ENCODE measurements around the gene CCDC13. TPM values are rescaled to one million over a fixed set of nuclear protein-coding genes. Genes with fewer than 3 reads are reported as not detected.

The CCDC13 gene
- total and polyA plus RNA-seq, 5 donors from 2014 or later: 0.15 to 0.33 (median 0.29) TPM; not detected in 1

DNA sequence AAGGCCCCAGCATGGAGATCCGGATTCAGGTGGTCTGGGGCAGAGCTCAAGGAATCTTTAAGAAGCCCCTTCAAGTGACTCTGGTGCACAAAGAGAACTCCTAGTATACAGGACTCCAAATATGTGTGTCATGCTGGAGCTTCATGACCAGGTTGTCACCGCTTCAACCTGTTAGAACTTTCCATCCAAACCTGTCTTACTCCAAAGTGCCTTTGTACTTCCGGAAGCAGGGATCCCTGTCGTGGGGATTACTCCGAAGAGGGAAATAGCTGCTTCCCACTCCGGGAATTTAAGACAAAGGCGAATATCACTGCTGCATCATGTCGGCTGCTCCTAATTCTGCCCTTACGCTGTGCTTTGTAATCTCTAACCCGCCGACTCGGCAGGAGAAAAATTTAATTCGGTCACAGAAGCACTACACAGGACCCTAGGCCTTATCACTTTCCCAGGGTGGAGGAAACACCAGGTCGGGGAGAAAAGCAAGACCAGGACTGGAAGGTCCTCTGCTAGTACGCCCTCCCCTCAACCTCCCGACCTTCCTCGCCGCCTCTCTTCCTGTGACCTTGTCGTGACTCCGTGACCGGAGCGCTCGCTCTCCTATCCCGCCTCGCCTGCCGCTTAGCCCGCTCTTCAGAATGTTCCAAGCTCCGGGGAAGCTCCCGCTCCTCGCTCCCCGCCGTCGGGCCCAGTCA is 30.5 kb upstream of the CCDC13 start:
- ATAC-seq (ENCODE audit: low read depth in 2 of 2): peak in 1 of 2 donors; percentile 3
- Mint-ChIP-seq H3K9me3 (peaks cover 0 to 2% (median 0%) of the 10 kb centered on the region in 7 donors), H3K4me1 (peaks cover 25 to 57% (median 40%) of the 10 kb centered on the region in 4 donors), H3K36me3 (peaks cover 2% of the 10 kb centered on the region), H3K27me3 (peaks cover 28% of the 10 kb centered on the region), H3K4me3 (peak overlapping the region; percentile 97 to 99 (median 98)), H3K27ac (peak overlapping the region; percentile 86 to 96 (median 96))
- Histone ChIP-seq H3K4me1 (ENCODE audit: control insufficient read depth, insufficient read depth, low read length, poor library complexity, severe bottlenecking) (peaks cover 20% of the 10 kb centered on the region), H3K9me3 (ENCODE audit: control insufficient read depth in 2 of 2, low read length in 2 of 2) (no peaks in the 10 kb centered on the region), H3K36me3 (ENCODE audit: control insufficient read depth, insufficient read depth, low read length) (no peaks in the 10 kb centered on the region), H3K27ac (ENCODE audit: insufficient read depth, low read length, poor library complexity, severe bottlenecking) (peak overlapping the region; percentile 80), H3K27me3 (ENCODE audit: control insufficient read depth, insufficient read depth, low read length) (peaks cover 10% of the 10 kb centered on the region), H3K4me3 (ENCODE audit: low read depth, low read length) (peak overlapping the region; percentile 84)
- DNase-seq: peak in 2 of 3 donors; percentile 3 to 49

- Histone ChIP-seq H3K27me3 (ENCODE audit: control insufficient read depth, insufficient read depth, low read length) (peaks cover 5% of the 10 kb centered on the region), H3K27ac (ENCODE audit: insufficient read depth, low read length, poor library complexity, severe bottlenecking) (no peak overlapping the region), H3K36me3 (ENCODE audit: control insufficient read depth, insufficient read depth, low read length) (no peaks in the 10 kb centered on the region), H3K4me1 (ENCODE audit: control insufficient read depth, insufficient read depth, low read length, poor library complexity, severe bottlenecking) (peaks cover 20% of the 10 kb centered on the region), H3K9me3 (ENCODE audit: control insufficient read depth in 2 of 2, low read length in 2 of 2) (no peaks in the 10 kb centered on the region), H3K4me3 (ENCODE audit: low read depth, low read length) (peak overlapping the region; percentile 84)
- Mint-ChIP-seq H3K9me3 (peaks cover 0 to 2% (median 0%) of the 10 kb centered on the region in 7 donors), H3K27ac (peak overlapping the region; percentile 28 to 96 (median 75)), H3K36me3 (peaks cover 2% of the 10 kb centered on the region), H3K27me3 (peaks cover 28% of the 10 kb centered on the region), H3K4me1 (peaks cover 25 to 57% (median 40%) of the 10 kb centered on the region in 4 donors), H3K4me3 (peak overlapping the region; percentile 97 to 99 (median 98))
- ATAC-seq (ENCODE audit: low read depth in 2 of 2) (no peak), DNase-seq (no peak)
Measured at GRCh38 chr3:42802876-42803413, 29.9 kb upstream of the CCDC13 start.

DNA sequence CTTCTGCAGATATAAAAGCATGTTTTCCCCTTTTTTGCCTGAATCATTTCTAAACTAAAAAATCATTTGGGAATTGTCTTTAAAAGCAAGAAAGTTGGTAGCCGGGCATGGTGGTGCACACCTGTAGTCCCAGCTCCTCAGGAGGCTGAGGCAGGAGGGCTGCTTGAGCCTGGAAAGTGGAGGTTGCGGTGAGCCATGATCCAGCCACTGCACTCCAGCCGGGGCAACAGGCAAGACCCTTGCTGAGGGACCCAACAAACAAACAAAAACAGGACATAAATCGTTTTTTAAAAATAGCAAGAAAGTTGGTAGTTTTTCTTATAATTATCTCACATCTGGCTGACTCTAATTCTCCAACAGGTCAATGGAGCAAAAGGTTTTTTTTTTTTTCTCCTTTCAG is 28.7 kb upstream of the CCDC13 start:
- Histone ChIP-seq H3K4me3 (ENCODE audit: low read depth, low read length) (no peak overlapping the region), H3K9me3 (ENCODE audit: control insufficient read depth in 2 of 2, low read length in 2 of 2) (no peaks in the 10 kb centered on the region), H3K36me3 (ENCODE audit: control insufficient read depth, insufficient read depth, low read length) (no peaks in the 10 kb centered on the region), H3K27me3 (ENCODE audit: control insufficient read depth, insufficient read depth, low read length) (no peaks in the 10 kb centered on the region), H3K4me1 (ENCODE audit: control insufficient read depth, insufficient read depth, low read length, poor library complexity, severe bottlenecking) (peaks cover 20% of the 10 kb centered on the region), H3K27ac (ENCODE audit: insufficient read depth, low read length, poor library complexity, severe bottlenecking) (no peak overlapping the region)
- Mint-ChIP-seq H3K27ac (no peak overlapping the region), H3K9me3 (peaks cover 0 to 2% (median 0%) of the 10 kb centered on the region in 7 donors), H3K27me3 (peaks cover 24% of the 10 kb centered on the region), H3K36me3 (peaks cover 2% of the 10 kb centered on the region), H3K4me3 (peak overlapping the region in 1 of 4 donors; percentile 58), H3K4me1 (peaks cover 25 to 57% (median 40%) of the 10 kb centered on the region in 4 donors)
- DNase-seq (no peak), ATAC-seq (ENCODE audit: low read depth in 2 of 2) (no peak)

DNA sequence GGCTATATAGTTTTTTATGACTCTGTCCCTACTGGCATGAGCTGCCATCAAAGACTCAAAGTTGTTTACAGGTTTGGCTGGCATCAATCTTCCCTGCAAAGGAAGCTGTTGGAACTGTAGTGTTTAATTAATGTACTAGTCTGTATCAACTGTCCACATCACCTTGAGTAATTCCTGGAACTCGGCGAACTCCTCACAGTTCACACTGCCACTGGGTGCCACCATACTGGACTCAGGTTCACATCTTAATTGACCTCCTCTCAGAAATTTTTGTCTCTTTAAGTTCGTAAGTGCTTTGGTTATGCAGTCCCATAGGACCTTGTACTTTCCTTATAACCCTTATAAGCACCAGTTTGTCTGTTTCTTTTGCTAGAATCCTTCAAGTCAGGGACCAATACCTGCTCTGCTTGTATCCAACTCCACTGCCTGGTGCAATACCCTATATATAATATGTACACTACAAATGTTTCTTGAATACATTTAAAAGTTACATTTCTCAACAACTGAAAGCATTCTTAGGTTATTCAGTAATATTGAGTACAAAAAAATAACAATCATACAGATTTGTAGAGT is 28.1 kb upstream of the CCDC13 start:
- no peak overlapping the region for H3K27ac ChIP-seq (ENCODE audit: insufficient read depth, low read length, poor library complexity, severe bottlenecking)
- Mint-ChIP-seq H3K9me3 (peaks cover 0 to 2% (median 0%) of the 10 kb centered on the region in 7 donors), H3K27ac (peak overlapping the region in 1 of 3 donors; percentile 28), H3K4me3 (peak overlapping the region in 2 of 4 donors; percentile 29 to 58), H3K27me3 (peaks cover 17% of the 10 kb centered on the region), H3K36me3 (peaks cover 6% of the 10 kb centered on the region), H3K4me1 (peaks cover 25 to 60% (median 43%) of the 10 kb centered on the region in 4 donors)
- no peak for DNase-seq
- H3K9me3 ChIP-seq (ENCODE audit: control insufficient read depth in 2 of 2, low read length in 2 of 2): no peaks in the 10 kb centered on the region
- H3K36me3 ChIP-seq (ENCODE audit: control insufficient read depth, insufficient read depth, low read length): no peaks in the 10 kb centered on the region
- no peak overlapping the region for H3K4me3 ChIP-seq (ENCODE audit: low read depth, low read length)
- peaks cover 20% of the 10 kb centered on the region for H3K4me1 ChIP-seq (ENCODE audit: control insufficient read depth, insufficient read depth, low read length, poor library complexity, severe bottlenecking)
- no peak for ATAC-seq (ENCODE audit: low read depth in 2 of 2)
- H3K27me3 ChIP-seq (ENCODE audit: control insufficient read depth, insufficient read depth, low read length): no peaks in the 10 kb centered on the region

DNA sequence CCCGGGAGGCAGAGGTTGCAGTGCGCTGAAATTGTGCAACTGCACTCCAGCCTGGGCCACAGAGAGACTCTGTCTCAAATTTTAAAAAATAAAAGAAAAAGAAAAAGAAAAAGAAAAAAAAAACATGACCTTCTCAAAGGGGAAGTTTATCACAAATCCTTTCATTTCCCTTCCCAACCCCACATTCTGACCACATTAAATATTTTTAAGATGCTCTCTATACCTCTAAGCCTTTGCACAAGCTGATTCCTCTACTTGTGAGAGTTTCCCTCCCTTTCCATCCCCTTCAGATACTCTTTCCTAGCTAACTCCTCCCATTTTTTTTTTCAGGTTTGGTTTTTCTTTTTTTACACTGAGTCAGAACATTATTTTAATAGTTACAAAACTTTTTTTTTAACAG is 27.2 kb upstream of the CCDC13 start:
- peaks cover 4% of the 10 kb centered on the region for H3K36me3 Mint-ChIP-seq
- ATAC-seq (ENCODE audit: low read depth in 2 of 2): no peak
- peaks cover 0 to 2% (median 0%) of the 10 kb centered on the region in 7 donors for H3K9me3 Mint-ChIP-seq

DNA sequence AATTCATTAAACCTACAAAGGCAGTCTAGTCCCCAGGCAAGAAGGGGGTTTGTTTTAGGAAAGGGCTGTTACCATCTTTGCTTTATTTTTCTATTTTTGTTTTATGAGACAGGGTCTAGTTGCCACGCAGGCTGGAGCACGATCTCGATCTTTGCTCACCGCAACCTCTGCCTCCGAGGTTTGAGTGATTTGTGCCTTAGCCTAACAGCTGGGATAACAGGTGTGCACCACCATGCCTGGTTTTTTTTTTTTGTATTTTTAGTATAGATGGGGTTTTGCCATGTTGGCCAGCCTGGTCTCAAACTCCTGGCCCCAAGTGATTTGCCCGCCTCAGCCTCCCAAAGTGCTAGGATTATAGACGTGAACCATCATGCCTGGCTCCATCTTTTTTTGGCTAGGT is 26.3 kb upstream of the CCDC13 start:
- peaks cover 14% of the 10 kb centered on the region for H3K4me1 ChIP-seq (ENCODE audit: control insufficient read depth, insufficient read depth, low read length, poor library complexity, severe bottlenecking)
- H3K4me3 Mint-ChIP-seq: peak overlapping the region in 1 of 4 donors; percentile 33
- H3K27me3 ChIP-seq (ENCODE audit: control insufficient read depth, insufficient read depth, low read length): no peaks in the 10 kb centered on the region
- H3K36me3 ChIP-seq (ENCODE audit: control insufficient read depth, insufficient read depth, low read length): no peaks in the 10 kb centered on the region
- H3K4me1 Mint-ChIP-seq: peaks cover 31 to 59% (median 47%) of the 10 kb centered on the region in 4 donors
- no peak for ATAC-seq (ENCODE audit: low read depth in 2 of 2)
- DNase-seq: no peak
- H3K9me3 ChIP-seq (ENCODE audit: control insufficient read depth in 2 of 2, low read length in 2 of 2): no peaks in the 10 kb centered on the region
- peaks cover 0 to 2% (median 0%) of the 10 kb centered on the region in 7 donors for H3K9me3 Mint-ChIP-seq
- peaks cover 3% of the 10 kb centered on the region for H3K27me3 Mint-ChIP-seq
- no peak overlapping the region for H3K27ac Mint-ChIP-seq
- H3K4me3 ChIP-seq (ENCODE audit: low read depth, low read length): no peak overlapping the region
- H3K27ac ChIP-seq (ENCODE audit: insufficient read depth, low read length, poor library complexity, severe bottlenecking): no peak overlapping the region
- H3K36me3 Mint-ChIP-seq: peaks cover 4% of the 10 kb centered on the region

More for the DNA sequence above, 27.2 kb upstream of the CCDC13 start:
- Mint-ChIP-seq H3K27me3 (peaks cover 8% of the 10 kb centered on the region), H3K4me3 (no peak overlapping the region), H3K4me1 (peaks cover 31 to 67% (median 51%) of the 10 kb centered on the region in 4 donors), H3K27ac (peak overlapping the region in 2 of 3 donors; percentile 28 to 62)
- no peak overlapping the region for H3K4me3 ChIP-seq (ENCODE audit: low read depth, low read length)
- no peaks in the 10 kb centered on the region for H3K9me3 ChIP-seq (ENCODE audit: control insufficient read depth in 2 of 2, low read length in 2 of 2)
- H3K36me3 ChIP-seq (ENCODE audit: control insufficient read depth, insufficient read depth, low read length): no peaks in the 10 kb centered on the region
- H3K27me3 ChIP-seq (ENCODE audit: control insufficient read depth, insufficient read depth, low read length): no peaks in the 10 kb centered on the region
- H3K27ac ChIP-seq (ENCODE audit: insufficient read depth, low read length, poor library complexity, severe bottlenecking): no peak overlapping the region
- no peak for DNase-seq
- peaks cover 20% of the 10 kb centered on the region for H3K4me1 ChIP-seq (ENCODE audit: control insufficient read depth, insufficient read depth, low read length, poor library complexity, severe bottlenecking)

- Mint-ChIP-seq H3K4me3 (no peak overlapping the region), H3K36me3 (peaks cover 14% of the 10 kb centered on the region), H3K27ac (no peak overlapping the region), H3K27me3 (no peaks in the 10 kb centered on the region), H3K4me1 (peaks cover 27 to 42% (median 31%) of the 10 kb centered on the region in 4 donors), H3K9me3 (no peaks in the 10 kb centered on the region)
- no peaks in the 10 kb centered on the region for H3K27me3 ChIP-seq (ENCODE audit: control insufficient read depth, insufficient read depth, low read length)
- H3K4me1 ChIP-seq (ENCODE audit: control insufficient read depth, insufficient read depth, low read length, poor library complexity, severe bottlenecking): no peaks in the 10 kb centered on the region
- peaks cover 8% of the 10 kb centered on the region for H3K36me3 ChIP-seq (ENCODE audit: control insufficient read depth, insufficient read depth, low read length)
- ATAC-seq (ENCODE audit: low read depth in 2 of 2): no peak
- no peaks in the 10 kb centered on the region for H3K9me3 ChIP-seq (ENCODE audit: control insufficient read depth in 2 of 2, low read length in 2 of 2)
- H3K27ac ChIP-seq (ENCODE audit: insufficient read depth, low read length, poor library complexity, severe bottlenecking): no peak overlapping the region
- H3K4me3 ChIP-seq (ENCODE audit: low read depth, low read length): no peak overlapping the region
- no peak for DNase-seq
Measured at GRCh38 chr3:42796332-42796885, 23.4 kb upstream of the CCDC13 start.

Data from CD4-positive, CD25-positive, alpha-beta regulatory T cell (primary cell).